Measurements from ENCODE around the gene SLC6A5.

SLC6A5 gene

DNA sequence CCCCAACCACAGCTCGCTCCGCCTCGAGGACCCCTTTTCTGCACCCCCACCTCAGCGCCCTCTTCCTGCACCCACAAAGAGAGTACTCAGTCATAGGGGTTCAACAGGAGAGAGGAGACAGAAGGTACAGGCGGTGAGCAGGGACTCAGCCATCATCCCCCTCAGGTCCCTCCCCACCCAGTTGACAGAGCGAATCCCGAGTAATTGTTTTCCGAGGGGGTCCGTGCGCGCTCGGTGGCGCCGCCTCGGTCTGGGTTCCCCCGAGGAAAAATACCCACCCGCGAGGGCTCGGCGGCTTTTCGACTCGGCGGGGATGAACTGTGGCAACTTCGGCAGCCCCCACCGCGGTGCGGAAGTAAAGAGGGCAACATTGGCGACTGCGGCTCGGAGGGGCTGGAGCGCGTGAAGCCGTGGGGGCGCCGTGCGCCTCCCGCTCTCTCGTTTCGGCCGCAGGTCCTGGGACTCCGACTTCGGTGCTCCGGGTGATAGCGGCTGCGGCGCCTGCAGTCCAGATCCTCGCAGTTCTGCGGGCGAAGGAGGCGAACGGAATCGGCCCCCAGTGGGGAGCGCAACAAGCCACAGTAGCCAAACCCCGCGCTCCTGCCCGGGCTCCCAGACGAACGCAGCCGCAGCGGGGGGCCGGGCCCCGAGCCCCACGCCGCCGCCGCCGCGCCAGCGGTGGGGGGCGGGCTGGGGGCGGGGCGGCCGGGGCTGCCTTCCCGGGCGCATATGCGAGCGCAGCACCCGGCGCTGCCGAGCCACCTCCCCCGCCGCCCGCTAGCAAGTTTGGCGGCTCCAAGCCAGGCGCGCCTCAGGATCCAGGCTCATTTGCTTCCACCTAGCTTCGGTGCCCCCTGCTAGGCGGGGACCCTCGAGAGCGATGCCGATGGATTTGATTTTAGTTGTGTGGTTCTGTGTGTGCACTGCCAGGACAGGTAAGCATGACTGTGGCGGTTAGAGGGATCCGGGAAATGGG is 69.7 kb downstream of the SLC6A5 start, which contains the start of gene NELL1:
NELL1 (plus strand) TSS at position 743 of the 976 bp plus-strand sequence.
- peaks cover 87% of the 10 kb centered on the region for H3K27me3 Mint-ChIP-seq
- H3K9me3 Mint-ChIP-seq = no peaks in the 10 kb centered on the region
- DNase-seq (no peak), ATAC-seq (peak; percentile 31)
- peaks cover 30% of the 10 kb centered on the region for H3K4me1 Mint-ChIP-seq
- H3K27ac Mint-ChIP-seq = no peak within 1 kb of the TSS
- H3K4me3 Mint-ChIP-seq = peak within 1 kb of the TSS in 1 of 2 donors; percentile 66

DNA sequence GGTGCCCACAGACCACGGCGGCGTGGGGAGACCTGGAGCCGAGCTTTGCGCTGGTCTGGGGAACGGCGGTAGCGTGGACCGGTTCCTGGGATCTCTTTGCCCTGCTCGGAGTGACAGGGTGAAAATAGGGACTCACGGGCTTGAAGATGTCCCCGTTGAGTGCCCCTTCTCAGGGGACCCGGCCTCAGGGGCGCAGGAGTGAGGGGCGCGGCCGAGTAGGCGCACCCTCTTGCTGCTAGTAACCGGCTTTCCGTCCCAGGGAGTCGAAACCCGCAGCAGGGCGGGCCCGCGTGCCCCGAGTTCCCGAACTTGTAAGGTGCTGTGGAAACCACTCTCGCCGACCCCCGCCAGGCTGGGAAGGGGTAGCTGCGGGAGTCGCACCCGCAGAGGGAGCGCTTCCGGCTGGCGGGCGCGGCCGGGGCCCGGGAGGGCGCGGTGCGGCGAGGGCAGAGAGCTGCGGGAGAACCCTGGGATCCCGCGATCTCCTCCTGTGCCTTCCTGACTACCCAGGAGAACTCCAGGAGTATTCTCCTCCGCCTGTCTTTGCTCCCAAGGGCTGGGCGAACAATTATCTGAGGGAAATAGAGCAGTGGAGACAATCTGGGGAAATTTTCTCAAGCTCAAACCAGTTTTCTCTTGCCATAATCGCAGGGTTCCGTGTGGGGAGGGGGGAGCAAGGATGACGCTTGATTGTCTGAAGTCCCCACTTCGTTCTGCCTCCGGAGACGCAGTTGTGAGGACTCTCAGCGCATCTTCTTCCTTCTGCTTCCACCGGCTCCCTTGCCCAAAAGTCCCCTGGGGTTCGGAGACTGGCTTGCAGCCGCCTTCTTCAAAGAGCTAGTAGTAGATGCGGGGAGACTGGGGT is 70.6 kb downstream of the SLC6A5 start:
- no peak for DNase-seq
- no peaks in the 10 kb centered on the region for H3K9me3 Mint-ChIP-seq
- no peak overlapping the region for H3K27ac Mint-ChIP-seq
- H3K4me3 Mint-ChIP-seq = peak overlapping the region in 1 of 2 donors; percentile 43
- H3K27me3 Mint-ChIP-seq = peaks cover 91% of the 10 kb centered on the region
- no peak for ATAC-seq
- H3K4me1 Mint-ChIP-seq = peaks cover 30% of the 10 kb centered on the region

- H3K27me3 Mint-ChIP-seq = peaks cover 94% of the 10 kb centered on the region
- no peak overlapping the region for H3K27ac Mint-ChIP-seq
- H3K4me3 Mint-ChIP-seq = peak overlapping the region in 1 of 2 donors; percentile 6
- peaks cover 30% of the 10 kb centered on the region for H3K4me1 Mint-ChIP-seq
- ATAC-seq (no peak), DNase-seq (no peak)
- no peaks in the 10 kb centered on the region for H3K9me3 Mint-ChIP-seq
Measured at GRCh38 chr11:20670932-20671403, 71.6 kb downstream of the SLC6A5 start.

DNA sequence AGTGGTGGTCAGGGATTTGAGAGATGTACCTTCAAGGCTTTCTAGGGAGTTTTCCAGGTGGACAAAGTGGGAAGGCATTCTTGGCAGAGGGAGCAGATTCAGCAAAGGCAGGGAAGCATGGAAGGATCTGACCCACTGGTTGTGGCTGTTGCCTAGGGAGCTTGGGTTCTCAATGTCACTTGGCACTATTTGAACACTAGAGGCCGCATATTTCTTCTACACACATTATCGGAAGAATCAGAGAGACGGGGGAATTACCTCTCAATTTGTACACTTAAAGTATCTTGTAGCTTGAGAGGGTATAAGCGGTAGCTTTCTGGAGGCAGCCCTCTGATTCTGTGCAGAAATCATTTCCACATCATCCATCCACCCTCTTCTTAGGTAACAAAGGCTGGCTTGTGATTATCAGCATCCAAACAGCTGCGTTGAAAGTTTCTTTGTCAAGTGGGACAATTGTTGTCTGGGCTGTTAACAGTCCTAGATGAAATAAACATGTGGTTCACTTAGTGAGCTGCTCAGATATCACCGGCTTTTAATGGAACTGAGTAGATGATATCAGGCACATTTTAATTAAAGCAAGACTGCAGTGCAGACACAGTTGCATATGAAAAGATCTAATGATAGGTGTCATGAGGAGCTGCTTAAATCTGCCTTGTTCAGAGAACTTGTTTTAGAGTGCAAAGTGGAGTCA is 72.6 kb downstream of the SLC6A5 start:
- ATAC-seq = no peak
- H3K4me1 Mint-ChIP-seq = peaks cover 30% of the 10 kb centered on the region

DNA sequence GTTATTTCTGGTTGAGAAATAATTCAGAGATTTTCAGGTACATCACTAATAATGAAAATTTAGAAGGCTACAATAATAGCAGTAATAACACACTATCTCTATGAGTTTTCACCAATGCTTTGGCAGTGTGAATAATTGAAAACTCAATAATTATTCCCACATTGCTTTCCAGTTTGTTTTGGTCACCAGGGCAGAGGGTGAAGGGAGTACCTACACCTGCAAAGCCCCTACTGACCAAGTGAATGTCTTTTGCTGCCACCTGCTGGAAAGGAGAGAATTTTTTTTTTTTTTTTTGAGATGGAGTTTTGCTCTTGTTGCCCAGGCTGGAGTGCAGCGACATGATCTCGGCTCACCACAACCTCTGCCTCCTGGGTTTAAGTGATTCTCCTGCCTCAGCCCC is 73.2 kb downstream of the SLC6A5 start:
- DNase-seq = no peak
- Mint-ChIP-seq H3K9me3 (no peaks in the 10 kb centered on the region), H3K27me3 (peaks cover 87% of the 10 kb centered on the region), H3K4me1 (peaks cover 30% of the 10 kb centered on the region), H3K27ac (no peak overlapping the region), H3K4me3 (no peak overlapping the region)
- ATAC-seq = no peak

More for the DNA sequence above, 72.6 kb downstream of the SLC6A5 start:
- H3K27me3 Mint-ChIP-seq = peaks cover 92% of the 10 kb centered on the region
- DNase-seq = no peak
- H3K9me3 Mint-ChIP-seq = no peaks in the 10 kb centered on the region
- H3K27ac Mint-ChIP-seq = no peak overlapping the region
- H3K4me3 Mint-ChIP-seq = no peak overlapping the region

DNA sequence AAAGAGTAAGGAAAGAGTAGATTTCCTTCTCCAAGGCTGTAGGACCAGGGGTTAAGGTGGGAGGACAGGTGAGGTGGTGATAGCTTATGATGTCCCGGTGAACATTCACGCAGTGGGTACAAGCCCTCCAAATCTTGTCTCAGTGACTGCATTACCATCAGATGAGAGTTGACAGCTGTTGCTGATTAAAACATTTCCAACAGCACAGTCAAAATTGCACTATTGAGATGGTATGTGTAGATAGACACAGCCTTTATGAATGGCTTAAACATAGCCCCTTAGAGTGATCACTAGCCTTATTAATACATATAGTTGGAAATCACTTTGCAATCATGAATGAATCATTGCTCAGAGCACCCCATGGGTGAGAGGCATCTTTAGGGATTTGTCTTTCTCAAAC is 77.2 kb downstream of the SLC6A5 start:
- ATAC-seq = no peak
- DNase-seq = no peak
- Mint-ChIP-seq H3K27me3 (peaks cover 59% of the 10 kb centered on the region), H3K4me3 (no peak overlapping the region), H3K9me3 (no peaks in the 10 kb centered on the region), H3K4me1 (no peaks in the 10 kb centered on the region), H3K27ac (no peak overlapping the region)

GRCh38 chr11:20688761-20689160 is 89.4 kb downstream of the SLC6A5 start:
- no peaks in the 10 kb centered on the region for H3K4me1 Mint-ChIP-seq
- H3K27me3 Mint-ChIP-seq = no peaks in the 10 kb centered on the region
- no peak overlapping the region for H3K4me3 Mint-ChIP-seq
- ATAC-seq (no peak), DNase-seq (no peak)
- H3K27ac Mint-ChIP-seq = no peak overlapping the region
- H3K9me3 Mint-ChIP-seq = no peaks in the 10 kb centered on the region

GRCh38 chr11:20707876-20708275 is 108.5 kb downstream of the SLC6A5 start:
- H3K9me3 Mint-ChIP-seq = peaks cover 10 to 26% of the 10 kb centered on the region in 2 donors
- H3K27ac Mint-ChIP-seq = no peak overlapping the region
- no peaks in the 10 kb centered on the region for H3K4me1 Mint-ChIP-seq
- no peak for DNase-seq
- ATAC-seq = no peak
- no peaks in the 10 kb centered on the region for H3K27me3 Mint-ChIP-seq
- no peak overlapping the region for H3K4me3 Mint-ChIP-seq

Measured in stimulated activated naive CD8-positive, alpha-beta T cell treated with anti-CD3 and anti-CD28 coated beads, Interleukin-15, amount 100 ng/mL, for 72 hours (primary cell).